GM12801 (cell line): ENCODE measurements around the gene SIAH2.

ENCODE experiments used
- TF ChIP-seq, protein P1 (sequence below): IDR thresholded peaks from one replicate; pipeline ENCODE4 v1.5.1; 2011; ENCODE audit warnings: control low read depth; ENCODE audit not compliant: insufficient read length; ENCODE audit errors: extremely low read depth

The SIAH2 gene

DNA sequence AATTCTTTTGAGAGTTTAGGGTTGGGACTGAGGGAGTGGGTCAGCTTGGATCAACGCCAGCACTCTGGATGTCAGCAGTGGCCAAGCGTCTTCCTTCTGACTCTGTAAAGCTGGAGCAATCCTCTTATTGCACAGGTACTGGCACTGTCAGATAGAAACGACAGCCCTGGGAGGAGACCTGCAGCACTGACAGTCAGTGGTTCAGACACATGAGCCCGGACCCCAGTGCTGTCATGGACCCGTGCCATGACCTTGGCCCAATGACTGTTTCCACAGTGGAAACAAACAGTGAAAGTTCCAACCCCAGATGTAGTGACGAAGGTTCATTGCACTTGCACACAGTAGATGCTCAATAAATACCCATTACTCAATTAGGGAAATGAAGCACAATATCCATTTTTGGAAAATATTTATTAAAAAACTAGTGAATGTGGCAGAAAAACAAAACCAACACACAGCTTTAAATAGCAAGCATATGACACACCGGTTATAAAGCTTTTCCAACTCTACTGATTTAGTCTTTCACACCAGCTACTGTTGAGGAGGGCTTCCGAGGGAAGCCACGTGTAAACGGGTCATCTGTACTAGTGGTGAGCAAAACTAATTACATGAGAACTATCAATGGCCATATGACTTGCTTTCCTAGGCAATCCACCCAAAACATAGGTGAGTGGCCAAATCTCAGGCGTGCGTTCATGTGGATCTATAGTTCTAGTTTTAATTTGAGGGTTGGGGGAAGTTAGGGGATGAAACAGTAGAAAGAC is 22.1 kb downstream of the SIAH2 start:
- TF ChIP-seq, protein P1, sequence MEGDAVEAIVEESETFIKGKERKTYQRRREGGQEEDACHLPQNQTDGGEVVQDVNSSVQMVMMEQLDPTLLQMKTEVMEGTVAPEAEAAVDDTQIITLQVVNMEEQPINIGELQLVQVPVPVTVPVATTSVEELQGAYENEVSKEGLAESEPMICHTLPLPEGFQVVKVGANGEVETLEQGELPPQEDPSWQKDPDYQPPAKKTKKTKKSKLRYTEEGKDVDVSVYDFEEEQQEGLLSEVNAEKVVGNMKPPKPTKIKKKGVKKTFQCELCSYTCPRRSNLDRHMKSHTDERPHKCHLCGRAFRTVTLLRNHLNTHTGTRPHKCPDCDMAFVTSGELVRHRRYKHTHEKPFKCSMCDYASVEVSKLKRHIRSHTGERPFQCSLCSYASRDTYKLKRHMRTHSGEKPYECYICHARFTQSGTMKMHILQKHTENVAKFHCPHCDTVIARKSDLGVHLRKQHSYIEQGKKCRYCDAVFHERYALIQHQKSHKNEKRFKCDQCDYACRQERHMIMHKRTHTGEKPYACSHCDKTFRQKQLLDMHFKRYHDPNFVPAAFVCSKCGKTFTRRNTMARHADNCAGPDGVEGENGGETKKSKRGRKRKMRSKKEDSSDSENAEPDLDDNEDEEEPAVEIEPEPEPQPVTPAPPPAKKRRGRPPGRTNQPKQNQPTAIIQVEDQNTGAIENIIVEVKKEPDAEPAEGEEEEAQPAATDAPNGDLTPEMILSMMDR = no peak

DNA sequence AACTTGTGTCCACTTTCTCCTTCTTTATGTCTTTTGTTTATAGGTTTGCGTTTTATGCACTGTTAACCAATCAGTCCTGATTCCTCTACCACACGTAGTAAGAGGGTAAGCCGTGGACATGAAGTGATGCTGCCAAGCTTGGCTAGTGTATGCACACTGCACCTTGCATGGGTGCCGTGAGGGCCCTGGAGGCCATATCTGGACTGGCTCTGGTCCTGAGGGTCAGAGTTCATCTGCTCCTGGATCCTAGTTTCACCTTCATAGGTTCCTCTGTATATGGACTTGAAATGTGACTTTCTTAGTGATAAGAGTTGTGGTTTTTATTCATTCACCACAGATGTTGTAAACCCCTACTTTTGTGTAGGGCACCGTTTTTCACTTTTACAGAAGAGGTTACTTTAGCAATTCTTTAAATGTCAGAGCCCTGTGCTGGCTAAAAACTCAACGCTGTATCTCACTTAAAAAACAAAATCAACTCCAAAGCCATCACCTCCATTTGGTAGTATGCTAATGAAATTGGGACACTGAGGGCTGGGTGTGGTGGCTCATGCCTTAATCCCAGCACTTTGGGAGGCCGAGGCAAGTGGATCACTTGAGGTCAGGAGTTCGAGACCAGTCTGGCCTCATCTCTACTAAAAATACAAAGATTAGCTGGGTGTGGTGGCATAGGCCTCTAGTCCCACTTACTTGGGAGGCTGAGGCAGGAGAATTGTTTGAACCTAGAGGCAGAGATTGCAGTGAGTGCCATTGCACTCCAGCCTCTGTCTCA is 22.9 kb downstream of the SIAH2 start:
- TF ChIP-seq, protein P1 = no peak

DNA sequence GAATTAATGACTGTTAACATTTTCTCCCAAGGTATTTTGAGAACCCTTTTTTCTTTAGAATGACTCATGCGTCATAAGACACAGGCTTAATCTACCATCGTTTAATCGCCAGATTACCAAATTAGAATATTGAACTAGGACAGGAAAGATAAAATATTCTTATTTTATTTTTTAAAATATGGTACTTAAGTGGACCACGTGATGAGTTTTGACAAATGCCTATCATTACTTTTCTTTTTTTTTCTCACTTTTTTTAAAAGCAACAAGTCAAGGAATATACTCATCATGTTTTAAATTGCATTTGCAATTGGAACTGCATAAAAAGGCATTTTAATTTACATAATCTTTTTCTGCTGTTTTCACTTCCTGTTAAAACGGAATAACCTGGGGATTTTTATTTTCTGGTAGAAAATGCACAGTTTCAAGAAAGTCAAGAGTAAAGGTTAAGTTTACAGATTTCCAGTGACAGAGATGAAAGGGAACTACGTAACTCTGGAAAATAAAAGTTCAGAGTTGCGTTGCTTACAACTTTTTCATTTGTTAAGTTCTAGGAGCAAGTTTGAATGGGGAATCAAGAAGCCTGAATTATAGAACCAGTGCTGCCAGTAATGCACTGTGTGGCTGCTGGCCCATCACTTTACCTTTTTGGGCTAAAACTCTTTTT is 23.6 kb downstream of the SIAH2 start:
- TF ChIP-seq, protein P1 = no peak

DNA sequence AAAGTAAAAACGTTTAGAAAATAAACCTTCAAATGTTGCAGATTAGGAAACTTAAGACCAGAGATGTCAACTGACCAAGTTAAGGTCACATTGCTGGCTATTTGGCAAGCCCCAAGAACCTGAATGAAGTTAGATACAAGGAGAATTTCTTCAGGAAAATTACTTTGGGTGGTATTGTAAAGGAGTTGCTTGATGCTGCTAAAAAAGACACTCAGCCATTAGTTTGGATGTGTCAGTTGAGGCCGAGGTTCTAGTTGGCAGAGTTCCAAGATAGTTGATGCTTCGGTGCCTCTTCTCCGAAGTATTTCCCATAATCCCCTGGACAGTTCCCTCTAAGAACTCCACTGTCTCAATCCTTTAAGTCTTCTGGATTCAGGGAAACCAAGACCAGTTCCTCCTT is 24.3 kb downstream of the SIAH2 start:
- TF ChIP-seq, protein P1 = no peak

GRCh38 chr3:150737874-150738679 is 24.9 kb downstream of the SIAH2 start:
- TF ChIP-seq, protein P1 = no peak

DNA sequence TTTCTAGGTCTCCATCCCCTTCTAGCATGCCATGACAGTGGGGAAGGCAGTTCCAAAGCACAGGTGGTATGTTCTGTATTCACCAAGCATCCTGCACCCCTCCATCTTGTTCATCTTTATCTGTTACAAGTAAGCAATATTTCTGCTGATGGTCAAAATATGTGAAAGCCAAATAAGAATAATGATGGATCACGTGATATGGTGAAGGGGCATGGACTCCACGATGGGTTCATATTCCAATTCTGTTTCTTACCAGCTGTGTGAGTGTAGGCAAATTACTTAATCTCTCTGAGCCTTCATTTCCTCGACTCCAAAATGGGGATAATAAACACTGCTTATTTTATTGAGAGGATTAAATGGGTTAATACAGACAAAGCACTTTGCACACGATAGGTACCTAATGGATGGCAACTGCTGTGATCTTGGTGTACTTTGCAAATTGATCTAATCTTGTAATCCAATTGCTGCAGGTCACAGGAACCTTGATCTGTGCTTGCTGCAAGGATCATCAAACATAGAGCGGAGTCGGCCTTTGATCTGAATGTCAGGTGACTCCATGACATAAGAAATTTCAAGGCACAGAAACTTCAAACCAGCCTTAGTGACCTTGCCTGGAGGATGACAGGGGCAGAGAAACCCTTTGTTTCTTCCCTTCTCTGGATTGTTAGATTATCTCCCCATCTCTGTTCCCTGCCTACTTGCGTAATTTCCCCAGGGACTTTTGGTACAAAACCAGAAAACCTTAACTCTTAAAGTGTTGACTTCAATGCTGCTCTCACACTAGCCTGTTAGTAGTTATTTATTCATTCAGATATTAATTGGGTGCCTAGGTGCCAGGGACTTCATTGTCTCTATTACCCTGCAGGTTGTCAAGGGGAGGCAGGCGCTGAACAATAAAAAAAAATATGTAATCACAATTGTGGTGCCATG is 25.8 kb downstream of the SIAH2 start:
- TF ChIP-seq, protein P1 = no peak
